Measurements from ENCODE around the gene STARD8.

- TF ChIP-seq CTCF (conservative IDR thresholded peaks at IDR 0.05; ENCODE audit: low read depth, low read length) (no peak), EZH2 (IDR thresholded peaks at IDR 0.05; ENCODE audit: borderline replicate concordance, low read depth, low read length, poor library complexity, severe bottlenecking) (no peak)
These were observed 15.0 kb upstream of the STARD8 start for GRCh38 chrX:68632491-68632890.
